Ovary (tissue), 3 donors: Measurements from ENCODE around the gene EVI5.

ENCODE experiments used
- EP300 ChIP-seq: sonication (generic); formaldehyde crosslinking; IDR thresholded peaks from one replicate; pipeline ENCODE4 v1.6.1; 2017; ENCODE audit warnings: antibody characterized with exemption
- POLR2A ChIP-seq: fragments of 450-650 bp; IDR thresholded peaks from one replicate; pipeline ENCODE4 v1.6.1; 2017; ENCODE audit warnings: antibody characterized with exemption, mild to moderate bottlenecking, moderate library complexity
- TF ChIP-seq, protein P1 (sequence below), 3 donors: fragments of 450-650 bp in 2 of 3; fragments of 200-600 bp in 1 of 3; IDR thresholded peaks; one replicate each; pipeline versions ENCODE4 v1.5.1 to v1.8.0; 2016 to 2022; ENCODE audit warnings: antibody characterized with exemption in 3 of 3, mild to moderate bottlenecking in 1 of 3
- donor health status: DM: no; HTN: no; CAD: no.

DNA sequence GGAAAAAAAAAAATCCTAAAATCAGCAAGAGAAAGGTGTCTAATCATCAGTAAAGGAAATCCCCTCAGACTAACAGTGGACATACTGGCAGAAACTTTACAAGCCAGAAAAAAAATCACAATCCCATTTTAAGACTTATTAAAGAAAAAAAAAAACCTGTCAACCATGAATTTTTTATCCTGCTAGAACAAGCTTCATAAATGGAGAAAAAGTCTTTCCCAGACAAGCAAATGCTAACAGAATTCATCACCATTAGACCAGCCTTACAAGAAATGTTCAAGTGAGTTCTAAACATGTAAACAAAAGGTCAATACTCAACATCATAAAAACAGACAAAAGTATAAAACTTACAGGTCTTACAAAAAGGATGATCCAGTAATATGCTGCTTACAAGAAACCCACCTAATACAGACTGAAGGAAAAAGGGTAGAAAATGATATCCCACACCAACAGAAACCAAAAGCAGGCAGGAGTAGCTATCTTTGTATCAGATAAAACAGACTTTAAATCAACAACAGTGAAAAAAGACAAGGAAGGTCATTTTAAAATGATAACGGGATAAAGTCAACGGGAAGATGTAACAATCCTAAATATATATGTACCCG is 129.6 kb downstream of the EVI5 start:
- TF ChIP-seq, protein P1, sequence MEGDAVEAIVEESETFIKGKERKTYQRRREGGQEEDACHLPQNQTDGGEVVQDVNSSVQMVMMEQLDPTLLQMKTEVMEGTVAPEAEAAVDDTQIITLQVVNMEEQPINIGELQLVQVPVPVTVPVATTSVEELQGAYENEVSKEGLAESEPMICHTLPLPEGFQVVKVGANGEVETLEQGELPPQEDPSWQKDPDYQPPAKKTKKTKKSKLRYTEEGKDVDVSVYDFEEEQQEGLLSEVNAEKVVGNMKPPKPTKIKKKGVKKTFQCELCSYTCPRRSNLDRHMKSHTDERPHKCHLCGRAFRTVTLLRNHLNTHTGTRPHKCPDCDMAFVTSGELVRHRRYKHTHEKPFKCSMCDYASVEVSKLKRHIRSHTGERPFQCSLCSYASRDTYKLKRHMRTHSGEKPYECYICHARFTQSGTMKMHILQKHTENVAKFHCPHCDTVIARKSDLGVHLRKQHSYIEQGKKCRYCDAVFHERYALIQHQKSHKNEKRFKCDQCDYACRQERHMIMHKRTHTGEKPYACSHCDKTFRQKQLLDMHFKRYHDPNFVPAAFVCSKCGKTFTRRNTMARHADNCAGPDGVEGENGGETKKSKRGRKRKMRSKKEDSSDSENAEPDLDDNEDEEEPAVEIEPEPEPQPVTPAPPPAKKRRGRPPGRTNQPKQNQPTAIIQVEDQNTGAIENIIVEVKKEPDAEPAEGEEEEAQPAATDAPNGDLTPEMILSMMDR (IDR thresholded peaks at IDR 0.05): no peak
- TF ChIP-seq EP300 (no peak), POLR2A (no peak)
